OCI-M1 (cell line): ENCODE measurements around the gene AATK.

ENCODE experiments used
- DNase-seq: peaks from one replicate; lab custom pipeline; 2025; lab: John Stamatoyannopoulos, UW

AATK gene

GRCh38 chr17:81071761-81072741 lies 94.0 kb downstream of the AATK start:
- no peak for DNase-seq

DNA sequence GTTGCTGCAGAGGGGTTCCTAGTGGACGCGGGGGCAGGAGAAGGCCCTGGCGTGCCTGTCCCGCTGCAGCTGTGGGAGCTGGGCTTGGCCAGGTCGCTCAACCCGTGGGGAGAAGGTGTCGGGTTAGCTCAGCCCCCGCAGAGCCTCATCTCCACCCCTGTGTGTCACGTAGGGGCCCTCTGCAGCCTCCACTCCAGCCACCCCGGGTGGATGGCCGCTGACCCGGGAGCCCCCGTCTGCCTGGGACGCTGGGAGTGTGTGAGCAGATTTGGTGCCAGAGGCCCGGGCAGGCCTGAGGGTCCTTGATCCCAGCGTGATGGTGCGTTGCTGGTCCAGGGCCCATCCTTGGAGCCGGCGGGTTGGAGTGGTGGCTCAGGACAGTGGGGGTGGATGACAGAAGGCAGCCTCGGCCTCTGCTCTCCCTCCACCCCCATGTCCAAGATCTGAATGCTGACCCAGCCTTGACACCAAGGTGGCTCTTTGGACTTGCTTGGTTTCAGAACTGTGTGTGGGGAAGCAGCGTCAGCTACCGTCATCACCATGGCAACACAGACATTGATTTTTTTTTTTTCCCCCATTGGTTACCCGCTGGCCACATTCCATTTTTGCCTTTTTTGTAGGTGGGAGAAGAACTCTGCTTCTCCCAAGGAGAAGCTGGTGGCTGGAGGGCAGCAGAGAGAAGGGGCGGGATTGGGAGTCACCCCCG lies 95.3 kb downstream of the AATK start:
- no peak for DNase-seq

GRCh38 chr17:81069135-81069645 lies 96.8 kb downstream of the AATK start:
- no peak for DNase-seq

DNA sequence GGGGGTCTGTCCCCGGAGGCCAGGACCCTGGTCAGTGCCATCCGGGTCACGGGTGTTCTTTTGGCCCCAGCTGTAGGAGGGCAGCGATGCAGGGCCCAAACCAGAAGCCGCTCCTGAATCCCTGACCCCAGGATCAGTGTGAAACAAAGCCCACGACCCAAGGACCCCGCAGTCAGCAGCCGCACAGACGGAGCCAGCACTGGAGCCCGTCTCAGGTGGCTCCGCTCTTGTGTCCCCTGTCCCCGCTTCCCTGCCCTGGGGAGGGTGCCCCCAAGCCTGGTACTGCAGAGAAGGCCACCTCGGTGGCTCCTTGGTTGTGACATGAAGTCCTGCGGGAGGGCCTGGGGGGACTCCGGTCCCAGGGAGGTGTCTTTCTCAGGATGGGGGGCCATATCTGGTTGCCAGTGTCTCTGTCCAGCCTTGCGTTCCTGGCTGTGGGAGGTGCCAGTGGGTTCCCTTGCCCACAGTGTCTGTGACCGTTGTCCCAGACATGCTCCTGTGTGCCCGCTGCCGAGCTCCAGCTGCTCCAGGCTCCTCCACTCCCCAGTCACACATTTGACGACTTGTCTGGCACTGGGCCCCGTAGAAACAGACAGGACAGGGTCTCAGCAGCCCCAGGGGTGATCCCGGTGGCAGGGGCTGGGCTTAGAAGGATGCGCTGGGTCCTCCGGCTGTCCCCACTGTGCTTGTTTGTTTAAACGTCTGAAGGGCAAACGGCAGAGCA lies 97.4 kb downstream of the AATK start:
- DNase-seq, result no peak

- DNase-seq, result no peak
These were observed 98.6 kb downstream of the AATK start for GRCh38 chr17:81067391-81067811.
